HCT116 (cell line): ENCODE results near the gene TET2. TPM values are rescaled to one million over a fixed set of nuclear protein-coding genes. Genes with fewer than 3 reads are reported as not detected.

ENCODE experiments used
- ATAC-seq: fragments of 200-7000 bp; cut with Tn5 transposase; 2 replicates; pipeline ENCODE4 v1.9.1; 2020; ENCODE audit warnings: mild to moderate bottlenecking, moderate library complexity
- BruUV-seq: library from RNA; stranded (reverse); fragments of 400-500 nt; replicated peaks from 2 replicates; lab custom pipeline; 2021; lab: Mats Ljungman, UMichigan
- CTCF ChIA-PET: fragments of 300-600 bp; sonication (Branson Sonifier 250); formaldehyde crosslinking; loops from one replicate; lab custom pipeline; 2021; ENCODE audit warnings: antibody characterized with exemption; lab: Charles Lee
- POLR2A ChIA-PET: fragments of 300-600, 350-600 bp; sonication (Branson Sonifier 250); formaldehyde crosslinking; loops from one replicate; lab custom pipeline; 2021; ENCODE audit warnings: antibody characterized with exemption; lab: Charles Lee
- RAD21 ChIA-PET, 2 experiments: fragments of 300-600 bp; sonication (Branson Sonifier 250); formaldehyde crosslinking; loops; one replicate each; lab custom pipeline; 2023; ENCODE audit warnings: low total read pairs in 2 of 2; ENCODE audit not compliant: uncharacterized antibody in 2 of 2, unreplicated experiment in 2 of 2, low non-redundant PET in 1 of 2; lab: Charles Lee
- DNase-seq: peaks from one replicate; pipeline ENCODE4 v3.0.0-alpha.2; 2010; ENCODE audit warnings: low read depth, low spot score
- H2AFZ ChIP-seq: fragments of 200-600 bp; shearing (Covaris generic), sonication (generic); 2 replicates; pipeline ENCODE4 v1.6.1; 2017; ENCODE audit warnings: low read depth, mixed run types, mixed read lengths, antibody characterized with exemption, low read length; ENCODE audit not compliant: poor library complexity, severe bottlenecking
- H3K27ac ChIP-seq: 2 replicates; pipeline ENCODE4 v1.5.1; 2012; ENCODE audit warnings: low read depth, low read length
- H3K27me3 ChIP-seq: fragments of 200-600 bp; sonication (generic); 2 replicates; pipeline ENCODE4 v1.6.1; 2016; ENCODE audit warnings: mixed run types, low read length, mixed read lengths; ENCODE audit not compliant: insufficient read depth
- H3K36me3 ChIP-seq, 2 experiments: fragments of 200-500 bp in 1 of 2; fragments of 200-600 bp in 1 of 2; sonication (Bioruptor generic) in 1 of 2; sonication (generic) in 1 of 2; 2 replicates each; pipeline versions ENCODE4 v1.5.1 to v1.6.1; 2014 to 2016; ENCODE audit warnings: low read length in 2 of 2, inconsistent platforms in 1 of 2, mixed read lengths in 1 of 2, mixed run types in 1 of 2; ENCODE audit not compliant: insufficient read depth in 2 of 2, control insufficient read depth in 1 of 2
- H3K4me1 ChIP-seq, 2 experiments: fragments of 200-600 bp in 1 of 2; sonication (generic) in 1 of 2; 2 replicates each; pipeline versions ENCODE4 v1.5.1 to v1.6.1; 2012 to 2017; ENCODE audit warnings: low read length in 2 of 2, inconsistent platforms in 1 of 2, mild to moderate bottlenecking in 1 of 2, mixed read lengths in 1 of 2, mixed run types in 1 of 2, moderate library complexity in 1 of 2; ENCODE audit not compliant: insufficient read depth in 2 of 2, control insufficient read depth in 1 of 2
- H3K4me2 ChIP-seq: fragments of 200-600 bp; sonication (generic); 2 replicates; pipeline ENCODE4 v1.6.1; 2017; ENCODE audit warnings: mixed run types, low read length, mixed read lengths
- H3K4me3 ChIP-seq, 2 experiments: fragments of 200-600 bp in 1 of 2; sonication (generic) in 1 of 2; replicated peaks in 1 of 2; 2 replicates each; pipeline ENCODE4 v1.5.1; 2011 to 2016; ENCODE audit warnings: low read length in 2 of 2, control low read depth in 1 of 2, low read depth in 1 of 2, mild to moderate bottlenecking in 1 of 2, mixed read lengths in 1 of 2, mixed run types in 1 of 2
- H3K79me2 ChIP-seq: fragments of 200-600 bp; sonication (generic); 2 replicates; pipeline ENCODE4 v1.6.1; 2017; ENCODE audit warnings: mild to moderate bottlenecking, mixed run types, low read length, moderate library complexity, mixed read lengths; ENCODE audit not compliant: insufficient read depth
- H3K9ac ChIP-seq: fragments of 200-600 bp; sonication (generic); 2 replicates; pipeline ENCODE4 v1.6.1; 2016; ENCODE audit warnings: low read length, mixed read lengths
- H3K9me2 ChIP-seq: fragments of 200-600 bp; sonication (generic), shearing (Covaris generic); 2 replicates; pipeline ENCODE4 v1.6.1; 2017; ENCODE audit warnings: mixed run types, mild to moderate bottlenecking, moderate library complexity; ENCODE audit not compliant: insufficient read depth
- H3K9me3 ChIP-seq, 2 experiments: fragments of 200-500 bp in 1 of 2; fragments of 200-600 bp in 1 of 2; sonication (Bioruptor generic) in 1 of 2; sonication (generic) in 1 of 2; 2 replicates each; pipeline ENCODE4 v1.6.1; 2014 to 2017; ENCODE audit warnings: low read length in 2 of 2, mixed read lengths in 2 of 2, inconsistent platforms in 1 of 2, low read depth in 1 of 2, mild to moderate bottlenecking in 1 of 2, mixed run types in 1 of 2, moderate library complexity in 1 of 2; ENCODE audit not compliant: control insufficient read depth in 1 of 2, insufficient read depth in 1 of 2
- H4K20me1 ChIP-seq: fragments of 200-600 bp; sonication (generic), shearing (Covaris generic); 2 replicates; pipeline ENCODE4 v1.6.1; 2017; ENCODE audit warnings: mixed run types, mild to moderate bottlenecking, moderate library complexity; ENCODE audit not compliant: insufficient read depth
- CBX3 ChIP-seq: IDR thresholded peaks from 2 replicates; pipeline ENCODE4 v1.6.1; 2012; ENCODE audit warnings: low read depth
- CEBPB ChIP-seq: IDR thresholded peaks from 2 replicates; pipeline ENCODE4 v1.6.1; 2012; ENCODE audit warnings: low read depth
- ELF1 ChIP-seq: IDR thresholded peaks from 2 replicates; pipeline ENCODE4 v1.6.1; 2012; ENCODE audit warnings: low read depth, borderline replicate concordance
- EZH2 ChIP-seq: fragments of 200-600 bp; sonication (generic); IDR thresholded peaks from 2 replicates; pipeline ENCODE4 v1.6.1; 2017; ENCODE audit warnings: antibody characterized with exemption, mixed run types
- EZH2phosphoT487 ChIP-seq: fragments of 200-600 bp; IDR thresholded peaks from 2 replicates; pipeline ENCODE4 v1.6.1; 2018; ENCODE audit warnings: antibody characterized with exemption, borderline replicate concordance
- FOSL1 ChIP-seq: IDR thresholded peaks from 2 replicates; pipeline ENCODE4 v1.6.1; 2012; ENCODE audit warnings: low read depth
- JUND ChIP-seq: IDR thresholded peaks from 2 replicates; pipeline ENCODE4 v1.6.1; 2012
- POLR2AphosphoS5 ChIP-seq: IDR thresholded peaks from 2 replicates; pipeline ENCODE4 v1.6.1; 2011; ENCODE audit warnings: mild to moderate bottlenecking, low read depth, low read length, moderate library complexity
- RAD21 ChIP-seq: IDR thresholded peaks from 2 replicates; pipeline ENCODE4 v1.6.1; 2012; ENCODE audit warnings: low read depth, mild to moderate bottlenecking
- SIN3A ChIP-seq: IDR thresholded peaks from 2 replicates; pipeline ENCODE4 v1.6.1; 2012; ENCODE audit warnings: low read depth
- SP1 ChIP-seq: IDR thresholded peaks from 2 replicates; pipeline ENCODE4 v1.6.1; 2012; ENCODE audit warnings: low read depth
- SRF ChIP-seq: IDR thresholded peaks from 2 replicates; pipeline ENCODE4 v1.6.1; 2012; ENCODE audit warnings: low read depth
- TCF7L2 ChIP-seq: IDR thresholded peaks from 2 replicates; pipeline ENCODE4 v1.7.0; 2011; ENCODE audit warnings: borderline replicate concordance, inconsistent platforms; ENCODE audit not compliant: insufficient read depth, insufficient read length; ENCODE audit errors: extremely low read depth
- YY1 ChIP-seq: IDR thresholded peaks from 2 replicates; pipeline ENCODE4 v1.6.1; 2011; ENCODE audit warnings: low read length, low read depth, moderate library complexity, mild to moderate bottlenecking; ENCODE audit not compliant: insufficient replicate concordance; ENCODE audit errors: extremely low read depth
- ZFX ChIP-seq: fragments of 450-650 bp; IDR thresholded peaks from 2 replicates; pipeline ENCODE4 v1.6.1; 2017
- ZNF274 ChIP-seq: fragments of 200-500 bp; sonication (Bioruptor generic); IDR thresholded peaks from 2 replicates; pipeline ENCODE4 v1.6.1; 2014; ENCODE audit warnings: mild to moderate bottlenecking, low read depth, low read length, inconsistent platforms
- intact Hi-C: fragments of 100-400 bp; cut with micrococcal nuclease; formaldehyde crosslinking; loops from 2 replicates; pipeline ENCODE4 v1.10.0; 2022
- total RNA-seq: library from RNA; stranded (reverse); gene quantifications from one replicate; pipeline ENCODE4 v1.2.1, GENCODE V29; 2021; ENCODE audit not compliant: unreplicated experiment
- TF ChIP-seq, protein P1 (sequence below): IDR thresholded peaks from 2 replicates; pipeline ENCODE4 v1.6.1; 2012
- TF ChIP-seq, protein P2 (sequence below): IDR thresholded peaks from 2 replicates; pipeline ENCODE4 v1.6.1; 2012; ENCODE audit warnings: low read depth
- TF ChIP-seq, protein P3 (sequence below), 3 experiments: fragments of 200-600 bp in 1 of 3; sonication (generic) in 1 of 3; IDR thresholded peaks in 2 of 3; conservative IDR thresholded peaks in 1 of 3; 2 replicates each; pipeline ENCODE4 v1.5.1; 2012 to 2017; ENCODE audit warnings: low read depth in 2 of 3, low read length in 2 of 3, antibody characterized with exemption in 1 of 3, borderline replicate concordance in 1 of 3, control low read depth in 1 of 3, mild to moderate bottlenecking in 1 of 3, mixed read lengths in 1 of 3, mixed run types in 1 of 3, moderate library complexity in 1 of 3; ENCODE audit not compliant: insufficient read depth in 1 of 3

Gene TET2
- total RNA-seq, 1 experiment from 2014 or later = 9.7 TPM

DNA sequence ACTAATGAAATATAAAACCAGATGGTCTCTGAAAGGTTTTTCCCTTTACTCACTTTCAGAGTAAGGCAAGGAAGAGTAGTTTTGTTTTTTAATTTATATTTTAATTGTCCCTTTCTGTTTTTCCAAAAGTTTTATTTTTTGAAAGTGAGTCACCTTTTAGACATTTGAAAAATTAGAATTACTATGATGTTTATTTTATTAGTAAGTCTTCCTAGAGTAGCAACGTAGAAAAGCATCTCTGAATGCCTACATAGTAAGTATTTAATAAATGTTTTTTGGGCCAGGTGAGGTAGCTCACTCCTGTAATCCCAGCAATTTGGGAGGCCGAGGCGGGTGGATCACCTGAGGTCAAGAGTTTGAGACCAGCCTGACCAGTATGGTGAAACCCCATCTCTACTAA, 51.1 kb downstream of the TET2 start:
- Histone ChIP-seq H3K4me3 (no peak overlapping the region), H3K9ac (no peak overlapping the region), H3K4me2 (no peak overlapping the region), H3K79me2 (no peaks in the 10 kb centered on the region), H3K9me3 (no peaks in the 10 kb centered on the region), H3K27ac (no peak overlapping the region), H3K36me3 (no peaks in the 10 kb centered on the region), H2AFZ (no peak overlapping the region), H3K27me3 (no peaks in the 10 kb centered on the region), H3K9me2 (no peaks in the 10 kb centered on the region), H3K4me1 (no peaks in the 10 kb centered on the region)
- ChIA-PET RAD21 (no interaction called here), CTCF (no interaction called here), POLR2A (no interaction called here)
- intact Hi-C loops = no loop called here
- BruUV-seq = no TSS peak
- TF ChIP-seq CEBPB (no peak), SIN3A (no peak), SRF (no peak), EZH2phosphoT487 (no peak), ZNF274 (no peak), EZH2 (no peak), JUND (no peak), YY1 (no peak), TCF7L2 (no peak), FOSL1 (no peak), RAD21 (no peak), SP1 (no peak), CBX3 (no peak), POLR2AphosphoS5 (no peak), ELF1 (no peak), ZFX (no peak)
- TF ChIP-seq, protein P1, sequence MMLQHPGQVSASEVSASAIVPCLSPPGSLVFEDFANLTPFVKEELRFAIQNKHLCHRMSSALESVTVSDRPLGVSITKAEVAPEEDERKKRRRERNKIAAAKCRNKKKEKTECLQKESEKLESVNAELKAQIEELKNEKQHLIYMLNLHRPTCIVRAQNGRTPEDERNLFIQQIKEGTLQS = no peak
- TF ChIP-seq, protein P2, sequence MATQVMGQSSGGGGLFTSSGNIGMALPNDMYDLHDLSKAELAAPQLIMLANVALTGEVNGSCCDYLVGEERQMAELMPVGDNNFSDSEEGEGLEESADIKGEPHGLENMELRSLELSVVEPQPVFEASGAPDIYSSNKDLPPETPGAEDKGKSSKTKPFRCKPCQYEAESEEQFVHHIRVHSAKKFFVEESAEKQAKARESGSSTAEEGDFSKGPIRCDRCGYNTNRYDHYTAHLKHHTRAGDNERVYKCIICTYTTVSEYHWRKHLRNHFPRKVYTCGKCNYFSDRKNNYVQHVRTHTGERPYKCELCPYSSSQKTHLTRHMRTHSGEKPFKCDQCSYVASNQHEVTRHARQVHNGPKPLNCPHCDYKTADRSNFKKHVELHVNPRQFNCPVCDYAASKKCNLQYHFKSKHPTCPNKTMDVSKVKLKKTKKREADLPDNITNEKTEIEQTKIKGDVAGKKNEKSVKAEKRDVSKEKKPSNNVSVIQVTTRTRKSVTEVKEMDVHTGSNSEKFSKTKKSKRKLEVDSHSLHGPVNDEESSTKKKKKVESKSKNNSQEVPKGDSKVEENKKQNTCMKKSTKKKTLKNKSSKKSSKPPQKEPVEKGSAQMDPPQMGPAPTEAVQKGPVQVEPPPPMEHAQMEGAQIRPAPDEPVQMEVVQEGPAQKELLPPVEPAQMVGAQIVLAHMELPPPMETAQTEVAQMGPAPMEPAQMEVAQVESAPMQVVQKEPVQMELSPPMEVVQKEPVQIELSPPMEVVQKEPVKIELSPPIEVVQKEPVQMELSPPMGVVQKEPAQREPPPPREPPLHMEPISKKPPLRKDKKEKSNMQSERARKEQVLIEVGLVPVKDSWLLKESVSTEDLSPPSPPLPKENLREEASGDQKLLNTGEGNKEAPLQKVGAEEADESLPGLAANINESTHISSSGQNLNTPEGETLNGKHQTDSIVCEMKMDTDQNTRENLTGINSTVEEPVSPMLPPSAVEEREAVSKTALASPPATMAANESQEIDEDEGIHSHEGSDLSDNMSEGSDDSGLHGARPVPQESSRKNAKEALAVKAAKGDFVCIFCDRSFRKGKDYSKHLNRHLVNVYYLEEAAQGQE = no peak
- TF ChIP-seq, protein P3, sequence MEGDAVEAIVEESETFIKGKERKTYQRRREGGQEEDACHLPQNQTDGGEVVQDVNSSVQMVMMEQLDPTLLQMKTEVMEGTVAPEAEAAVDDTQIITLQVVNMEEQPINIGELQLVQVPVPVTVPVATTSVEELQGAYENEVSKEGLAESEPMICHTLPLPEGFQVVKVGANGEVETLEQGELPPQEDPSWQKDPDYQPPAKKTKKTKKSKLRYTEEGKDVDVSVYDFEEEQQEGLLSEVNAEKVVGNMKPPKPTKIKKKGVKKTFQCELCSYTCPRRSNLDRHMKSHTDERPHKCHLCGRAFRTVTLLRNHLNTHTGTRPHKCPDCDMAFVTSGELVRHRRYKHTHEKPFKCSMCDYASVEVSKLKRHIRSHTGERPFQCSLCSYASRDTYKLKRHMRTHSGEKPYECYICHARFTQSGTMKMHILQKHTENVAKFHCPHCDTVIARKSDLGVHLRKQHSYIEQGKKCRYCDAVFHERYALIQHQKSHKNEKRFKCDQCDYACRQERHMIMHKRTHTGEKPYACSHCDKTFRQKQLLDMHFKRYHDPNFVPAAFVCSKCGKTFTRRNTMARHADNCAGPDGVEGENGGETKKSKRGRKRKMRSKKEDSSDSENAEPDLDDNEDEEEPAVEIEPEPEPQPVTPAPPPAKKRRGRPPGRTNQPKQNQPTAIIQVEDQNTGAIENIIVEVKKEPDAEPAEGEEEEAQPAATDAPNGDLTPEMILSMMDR (IDR thresholded peaks at IDR 0.05 in 2 of 3, conservative IDR thresholded peaks at IDR 0.05 in 1 of 3; ENCODE audit: borderline replicate concordance in 1 of 3, insufficient read depth in 1 of 3, low read depth in 2 of 3, low read length in 2 of 3) = no peak
- TF ChIP-seq, all 23 proteins: peak for 0
- DNase-seq (no peak), ATAC-seq (no peak)
- no peaks in the 10 kb centered on the region for H4K20me1 ChIP-seq
